Osteocyte (in vitro differentiated cells): ENCODE results near the gene LST1. TPM values are rescaled to one million over a fixed set of nuclear protein-coding genes. Genes with fewer than 3 reads are reported as not detected.

ENCODE experiments used
- DNase-seq: peaks from one replicate; pipeline ENCODE4 v3.0.0; 2021; ENCODE audit warnings: mixed read lengths; ENCODE audit not compliant: unreplicated experiment; ENCODE audit errors: extremely low spot score
- H3K27ac Mint-ChIP-seq: one replicate; pipeline ENCODE4 v1.8.0; 2021; ENCODE audit warnings: mild to moderate bottlenecking, mixed read lengths; ENCODE audit not compliant: unreplicated experiment
- H3K27me3 Mint-ChIP-seq: one replicate; pipeline ENCODE4 v1.8.0; 2021; ENCODE audit warnings: mixed read lengths; ENCODE audit not compliant: unreplicated experiment
- H3K36me3 Mint-ChIP-seq: one replicate; pipeline ENCODE4 v1.8.0; 2021; ENCODE audit warnings: mixed read lengths; ENCODE audit not compliant: unreplicated experiment
- H3K4me1 Mint-ChIP-seq: one replicate; pipeline ENCODE4 v1.8.0; 2021; ENCODE audit warnings: mixed read lengths; ENCODE audit not compliant: unreplicated experiment
- H3K4me3 Mint-ChIP-seq: one replicate; pipeline ENCODE4 v1.8.0; 2021; ENCODE audit warnings: mild to moderate bottlenecking, moderate library complexity, mixed read lengths; ENCODE audit not compliant: unreplicated experiment
- H3K9me3 Mint-ChIP-seq: one replicate; pipeline ENCODE4 v1.8.0; 2021; ENCODE audit warnings: mixed read lengths; ENCODE audit not compliant: unreplicated experiment
- total RNA-seq: library from RNA; stranded (reverse); gene quantifications from 2 replicates; pipeline ENCODE4 v1.2.1, GENCODE V29; 2021
- TF ChIP-seq, protein P1 (sequence below): fragments of 200-600 bp; sonication (generic); IDR thresholded peaks from 2 replicates; pipeline ENCODE4 v1.5.0; 2021; ENCODE audit warnings: antibody characterized with exemption, mild to moderate bottlenecking, moderate library complexity

Gene LST1
- total RNA-seq, 1 donor from 2014 or later: not detected

DNA sequence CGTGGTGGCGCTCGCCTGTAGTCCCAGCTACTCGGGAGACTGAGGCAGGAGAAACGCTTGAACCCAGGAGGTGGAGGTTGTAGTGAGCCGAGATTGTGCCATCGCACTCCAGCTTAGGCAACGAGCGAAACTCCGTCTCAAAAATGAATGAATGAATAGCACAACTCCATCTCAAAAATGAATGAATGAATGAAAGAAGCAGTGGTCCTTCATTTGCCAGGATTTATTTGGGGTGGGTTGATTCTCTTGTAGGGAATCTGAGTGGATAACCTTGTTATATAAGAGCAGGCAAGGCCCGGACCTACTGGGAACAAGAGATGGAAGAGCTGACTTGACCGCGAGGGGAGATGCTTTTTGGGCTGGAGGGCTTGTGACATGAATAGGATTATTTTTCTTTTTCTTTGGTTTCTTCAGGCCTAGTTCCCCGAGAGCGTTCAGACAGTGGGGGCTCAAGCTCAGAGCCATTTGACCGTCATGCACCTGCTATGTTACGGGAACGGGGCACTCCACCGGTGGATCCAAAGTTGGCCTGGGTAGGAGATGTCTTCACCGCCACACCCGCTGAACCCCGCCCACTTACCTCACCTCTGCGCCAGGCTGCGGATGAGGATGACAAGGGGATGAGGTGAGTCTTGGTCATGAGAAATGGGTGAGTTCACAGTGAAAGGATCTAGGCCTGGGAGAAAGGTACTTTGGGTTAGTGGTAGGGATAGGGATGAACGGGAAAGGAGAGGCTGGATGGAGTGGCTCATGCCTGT is 44.3 kb downstream of the LST1 start:
- Mint-ChIP-seq H3K9me3 (no peaks in the 10 kb centered on the region), H3K27me3 (no peaks in the 10 kb centered on the region), H3K36me3 (peaks cover 56% of the 10 kb centered on the region), H3K4me1 (peaks cover 2% of the 10 kb centered on the region), H3K4me3 (no peak overlapping the region), H3K27ac (no peak overlapping the region)
- no peak for DNase-seq
- TF ChIP-seq, protein P1, sequence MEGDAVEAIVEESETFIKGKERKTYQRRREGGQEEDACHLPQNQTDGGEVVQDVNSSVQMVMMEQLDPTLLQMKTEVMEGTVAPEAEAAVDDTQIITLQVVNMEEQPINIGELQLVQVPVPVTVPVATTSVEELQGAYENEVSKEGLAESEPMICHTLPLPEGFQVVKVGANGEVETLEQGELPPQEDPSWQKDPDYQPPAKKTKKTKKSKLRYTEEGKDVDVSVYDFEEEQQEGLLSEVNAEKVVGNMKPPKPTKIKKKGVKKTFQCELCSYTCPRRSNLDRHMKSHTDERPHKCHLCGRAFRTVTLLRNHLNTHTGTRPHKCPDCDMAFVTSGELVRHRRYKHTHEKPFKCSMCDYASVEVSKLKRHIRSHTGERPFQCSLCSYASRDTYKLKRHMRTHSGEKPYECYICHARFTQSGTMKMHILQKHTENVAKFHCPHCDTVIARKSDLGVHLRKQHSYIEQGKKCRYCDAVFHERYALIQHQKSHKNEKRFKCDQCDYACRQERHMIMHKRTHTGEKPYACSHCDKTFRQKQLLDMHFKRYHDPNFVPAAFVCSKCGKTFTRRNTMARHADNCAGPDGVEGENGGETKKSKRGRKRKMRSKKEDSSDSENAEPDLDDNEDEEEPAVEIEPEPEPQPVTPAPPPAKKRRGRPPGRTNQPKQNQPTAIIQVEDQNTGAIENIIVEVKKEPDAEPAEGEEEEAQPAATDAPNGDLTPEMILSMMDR: no peak

- TF ChIP-seq, protein P1: no peak
These were observed 45.1 kb downstream of the LST1 start for GRCh38 chr6:31631209-31631608.

DNA sequence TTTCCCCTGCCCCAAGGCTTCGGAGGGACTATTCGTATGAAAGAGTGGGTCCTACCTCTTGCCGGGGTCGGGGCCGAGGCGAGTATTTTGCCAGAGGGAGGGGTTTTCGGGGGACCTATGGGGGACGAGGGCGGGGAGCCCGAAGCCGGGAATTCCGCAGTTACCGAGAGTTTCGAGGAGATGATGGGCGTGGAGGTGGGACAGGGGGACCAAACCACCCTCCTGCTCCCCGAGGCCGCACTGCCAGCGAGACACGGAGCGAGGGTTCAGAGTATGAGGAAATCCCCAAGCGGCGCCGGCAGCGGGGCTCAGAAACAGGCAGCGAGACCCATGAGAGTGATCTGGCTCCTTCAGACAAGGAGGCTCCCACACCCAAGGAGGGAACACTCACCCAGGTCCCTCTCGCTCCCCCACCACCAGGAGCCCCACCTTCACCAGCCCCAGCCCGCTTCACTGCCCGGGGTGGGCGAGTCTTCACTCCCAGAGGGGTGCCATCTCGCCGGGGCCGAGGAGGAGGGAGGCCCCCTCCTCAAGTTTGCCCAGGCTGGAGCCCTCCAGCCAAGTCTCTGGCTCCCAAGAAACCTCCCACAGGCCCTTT is 45.7 kb downstream of the LST1 start:
- TF ChIP-seq, protein P1: no peak
- Mint-ChIP-seq H3K36me3 (peaks cover 53% of the 10 kb centered on the region), H3K27me3 (no peaks in the 10 kb centered on the region), H3K4me3 (no peak overlapping the region), H3K4me1 (peaks cover 2% of the 10 kb centered on the region), H3K9me3 (no peaks in the 10 kb centered on the region), H3K27ac (no peak overlapping the region)
- DNase-seq: no peak

More at GRCh38 chr6:31631209-31631608, 45.1 kb downstream of the LST1 start:
- H3K27ac Mint-ChIP-seq: no peak overlapping the region
- no peaks in the 10 kb centered on the region for H3K9me3 Mint-ChIP-seq
- peaks cover 2% of the 10 kb centered on the region for H3K4me1 Mint-ChIP-seq
- H3K27me3 Mint-ChIP-seq: no peaks in the 10 kb centered on the region
- H3K4me3 Mint-ChIP-seq: no peak overlapping the region
- H3K36me3 Mint-ChIP-seq: peaks cover 55% of the 10 kb centered on the region
- DNase-seq: no peak

DNA sequence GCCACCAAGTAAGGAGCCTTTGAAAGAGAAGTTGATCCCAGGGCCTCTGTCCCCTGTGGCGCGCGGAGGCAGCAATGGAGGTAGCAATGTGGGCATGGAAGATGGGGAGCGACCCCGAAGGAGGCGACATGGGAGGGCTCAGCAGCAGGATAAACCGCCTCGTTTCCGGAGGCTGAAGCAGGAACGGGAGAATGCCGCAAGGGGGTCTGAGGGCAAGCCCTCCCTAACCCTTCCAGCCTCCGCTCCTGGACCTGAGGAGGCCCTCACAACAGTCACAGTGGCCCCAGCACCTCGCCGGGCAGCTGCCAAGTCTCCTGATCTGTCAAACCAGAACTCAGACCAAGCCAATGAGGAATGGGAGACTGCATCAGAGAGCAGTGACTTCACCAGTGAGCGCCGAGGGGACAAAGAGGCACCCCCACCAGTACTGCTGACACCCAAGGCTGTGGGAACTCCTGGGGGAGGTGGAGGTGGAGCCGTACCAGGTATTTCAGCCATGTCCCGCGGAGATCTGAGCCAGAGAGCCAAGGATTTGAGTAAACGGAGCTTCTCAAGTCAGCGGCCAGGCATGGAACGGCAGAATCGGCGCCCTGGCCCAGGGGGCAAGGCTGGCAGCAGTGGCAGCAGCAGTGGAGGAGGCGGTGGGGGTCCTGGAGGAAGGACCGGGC is 46.3 kb downstream of the LST1 start:
- H3K4me3 Mint-ChIP-seq: no peak overlapping the region
- TF ChIP-seq, protein P1: no peak
- H3K9me3 Mint-ChIP-seq: no peaks in the 10 kb centered on the region
- no peaks in the 10 kb centered on the region for H3K27me3 Mint-ChIP-seq
- H3K36me3 Mint-ChIP-seq: peaks cover 52% of the 10 kb centered on the region
- DNase-seq: no peak
- H3K4me1 Mint-ChIP-seq: peaks cover 2% of the 10 kb centered on the region
- peak overlapping the region; percentile 31 for H3K27ac Mint-ChIP-seq

DNA sequence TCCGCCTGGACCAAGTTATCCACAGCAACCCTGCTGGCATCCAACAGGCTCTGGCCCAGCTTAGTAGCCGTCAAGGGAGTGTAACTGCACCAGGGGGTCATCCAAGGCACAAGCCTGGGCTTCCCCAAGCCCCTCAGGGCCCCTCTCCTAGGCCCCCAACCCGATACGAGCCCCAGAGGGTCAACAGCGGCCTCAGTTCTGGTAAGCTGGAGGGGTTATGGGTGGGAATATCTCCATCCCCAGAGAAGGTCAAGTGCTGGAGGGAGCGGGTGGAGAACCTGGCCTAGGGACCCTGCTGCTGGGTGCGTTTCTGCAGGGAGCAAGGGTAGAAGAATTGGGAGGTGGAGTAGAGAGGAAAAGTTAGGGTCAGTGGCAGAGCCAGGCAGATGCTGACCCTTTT is 47.4 kb downstream of the LST1 start:
- Mint-ChIP-seq H3K9me3 (no peaks in the 10 kb centered on the region), H3K27ac (peak overlapping the region; percentile 31), H3K27me3 (no peaks in the 10 kb centered on the region), H3K4me1 (peaks cover 2% of the 10 kb centered on the region), H3K36me3 (peaks cover 43% of the 10 kb centered on the region), H3K4me3 (no peak overlapping the region)
- DNase-seq: no peak
- TF ChIP-seq, protein P1: no peak
